Ishikawa (cell line): ENCODE measurements around the gene MED28.

Source experiments
- CEBPB ChIP-seq: IDR thresholded peaks from 2 replicates; pipeline ENCODE4 v1.6.1; 2012
- NFIC ChIP-seq: IDR thresholded peaks from 2 replicates; pipeline ENCODE4 v1.6.1; 2012
- RAD21 ChIP-seq: IDR thresholded peaks from 2 replicates; pipeline ENCODE4 v1.6.1; 2012; ENCODE audit warnings: low read depth

DNA sequence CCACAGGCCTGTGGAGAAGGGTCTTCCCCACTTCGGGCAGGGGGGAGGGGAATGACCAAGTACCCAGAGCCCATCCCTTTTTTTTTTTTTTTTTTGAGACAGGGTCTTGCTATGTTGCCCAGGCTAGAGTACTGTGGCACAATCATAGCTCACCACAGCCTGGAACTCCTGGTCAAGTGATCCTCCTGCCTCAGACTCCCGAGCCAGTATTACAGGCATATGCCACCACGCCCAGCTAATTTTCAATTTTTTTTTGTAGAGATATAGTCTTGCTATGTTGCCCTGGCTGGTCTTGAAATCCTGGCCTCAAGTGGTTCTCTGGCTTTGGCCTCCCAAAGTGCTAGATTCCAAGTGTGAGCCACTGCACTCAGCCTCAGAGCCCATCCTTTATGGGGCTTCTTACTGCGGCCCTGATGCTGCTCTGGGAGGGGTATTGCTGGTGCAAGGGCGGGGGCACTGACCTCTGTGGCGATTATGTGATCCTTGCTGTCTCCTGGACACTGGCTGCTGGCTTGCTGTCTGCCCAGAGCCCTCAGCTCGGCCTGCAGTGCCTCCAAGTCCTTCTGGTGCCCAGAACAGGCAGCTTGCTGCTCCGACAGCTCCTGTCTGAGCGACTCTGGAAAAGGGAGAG is 32.9 kb downstream of the MED28 start:
- no peak for TF ChIP-seq NFIC
- TF ChIP-seq CEBPB, result no peak
- no peak for TF ChIP-seq RAD21
